HCT116 (cell line): ENCODE results near the gene LCN1.

Experiments
- CEBPB ChIP-seq: IDR thresholded peaks from 2 replicates; pipeline ENCODE4 v1.6.1; 2012; ENCODE audit warnings: low read depth
- EZH2 ChIP-seq: fragments of 200-600 bp; sonication (generic); IDR thresholded peaks from 2 replicates; pipeline ENCODE4 v1.6.1; 2017; ENCODE audit warnings: antibody characterized with exemption, mixed run types
- EZH2phosphoT487 ChIP-seq: fragments of 200-600 bp; IDR thresholded peaks from 2 replicates; pipeline ENCODE4 v1.6.1; 2018; ENCODE audit warnings: antibody characterized with exemption, borderline replicate concordance
- JUND ChIP-seq: IDR thresholded peaks from 2 replicates; pipeline ENCODE4 v1.6.1; 2012
- POLR2A ChIP-seq: IDR thresholded peaks from 2 replicates; pipeline ENCODE4 v1.7.0; 2011; ENCODE audit warnings: borderline replicate concordance; ENCODE audit not compliant: insufficient read depth, insufficient read length; ENCODE audit errors: extremely low read depth
- POLR2AphosphoS5 ChIP-seq: IDR thresholded peaks from 2 replicates; pipeline ENCODE4 v1.6.1; 2011; ENCODE audit warnings: mild to moderate bottlenecking, low read depth, low read length, moderate library complexity
- RAD21 ChIP-seq: IDR thresholded peaks from 2 replicates; pipeline ENCODE4 v1.6.1; 2012; ENCODE audit warnings: low read depth, mild to moderate bottlenecking
- YY1 ChIP-seq: IDR thresholded peaks from 2 replicates; pipeline ENCODE4 v1.6.1; 2011; ENCODE audit warnings: low read length, low read depth, moderate library complexity, mild to moderate bottlenecking; ENCODE audit not compliant: insufficient replicate concordance; ENCODE audit errors: extremely low read depth
- TF ChIP-seq, protein P1 (sequence below): IDR thresholded peaks from 2 replicates; pipeline ENCODE4 v1.6.1; 2012; ENCODE audit warnings: low read depth
- TF ChIP-seq, protein P2 (sequence below), 3 experiments: fragments of 200-600 bp in 1 of 3; sonication (generic) in 1 of 3; IDR thresholded peaks in 2 of 3; conservative IDR thresholded peaks in 1 of 3; 2 replicates each; pipeline ENCODE4 v1.5.1; 2012 to 2017; ENCODE audit warnings: low read depth in 2 of 3, low read length in 2 of 3, antibody characterized with exemption in 1 of 3, borderline replicate concordance in 1 of 3, control low read depth in 1 of 3, mild to moderate bottlenecking in 1 of 3, mixed read lengths in 1 of 3, mixed run types in 1 of 3, moderate library complexity in 1 of 3; ENCODE audit not compliant: insufficient read depth in 1 of 3

DNA sequence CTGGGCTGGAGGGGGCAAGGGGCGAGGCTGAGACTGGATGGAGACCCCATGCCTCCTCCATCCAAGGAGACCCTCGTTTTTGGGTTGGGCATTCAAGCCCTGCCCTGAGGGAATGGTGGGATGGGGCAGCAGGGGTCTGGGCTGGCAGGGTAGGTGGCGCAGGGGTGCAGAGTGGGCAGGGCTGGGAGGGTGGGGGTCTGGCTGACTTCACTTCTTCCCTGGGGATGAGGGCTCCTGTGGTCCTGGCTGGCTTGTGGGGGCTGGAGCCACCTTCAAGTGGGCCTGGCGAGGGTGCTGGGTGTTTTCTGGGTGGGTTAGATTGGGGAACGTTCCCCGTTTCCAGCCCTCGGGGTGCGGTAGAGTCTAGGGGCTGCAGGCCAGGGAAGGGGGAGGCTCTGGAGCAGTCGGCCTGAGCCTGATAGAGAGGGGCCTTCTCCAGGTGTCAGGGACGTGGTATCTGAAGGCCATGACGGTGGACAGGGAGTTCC lies 412 bp downstream of the LCN1 start:
- TF ChIP-seq EZH2: no peak
- TF ChIP-seq YY1: no peak
- TF ChIP-seq RAD21: no peak
- TF ChIP-seq JUND: no peak
- TF ChIP-seq, protein P1, sequence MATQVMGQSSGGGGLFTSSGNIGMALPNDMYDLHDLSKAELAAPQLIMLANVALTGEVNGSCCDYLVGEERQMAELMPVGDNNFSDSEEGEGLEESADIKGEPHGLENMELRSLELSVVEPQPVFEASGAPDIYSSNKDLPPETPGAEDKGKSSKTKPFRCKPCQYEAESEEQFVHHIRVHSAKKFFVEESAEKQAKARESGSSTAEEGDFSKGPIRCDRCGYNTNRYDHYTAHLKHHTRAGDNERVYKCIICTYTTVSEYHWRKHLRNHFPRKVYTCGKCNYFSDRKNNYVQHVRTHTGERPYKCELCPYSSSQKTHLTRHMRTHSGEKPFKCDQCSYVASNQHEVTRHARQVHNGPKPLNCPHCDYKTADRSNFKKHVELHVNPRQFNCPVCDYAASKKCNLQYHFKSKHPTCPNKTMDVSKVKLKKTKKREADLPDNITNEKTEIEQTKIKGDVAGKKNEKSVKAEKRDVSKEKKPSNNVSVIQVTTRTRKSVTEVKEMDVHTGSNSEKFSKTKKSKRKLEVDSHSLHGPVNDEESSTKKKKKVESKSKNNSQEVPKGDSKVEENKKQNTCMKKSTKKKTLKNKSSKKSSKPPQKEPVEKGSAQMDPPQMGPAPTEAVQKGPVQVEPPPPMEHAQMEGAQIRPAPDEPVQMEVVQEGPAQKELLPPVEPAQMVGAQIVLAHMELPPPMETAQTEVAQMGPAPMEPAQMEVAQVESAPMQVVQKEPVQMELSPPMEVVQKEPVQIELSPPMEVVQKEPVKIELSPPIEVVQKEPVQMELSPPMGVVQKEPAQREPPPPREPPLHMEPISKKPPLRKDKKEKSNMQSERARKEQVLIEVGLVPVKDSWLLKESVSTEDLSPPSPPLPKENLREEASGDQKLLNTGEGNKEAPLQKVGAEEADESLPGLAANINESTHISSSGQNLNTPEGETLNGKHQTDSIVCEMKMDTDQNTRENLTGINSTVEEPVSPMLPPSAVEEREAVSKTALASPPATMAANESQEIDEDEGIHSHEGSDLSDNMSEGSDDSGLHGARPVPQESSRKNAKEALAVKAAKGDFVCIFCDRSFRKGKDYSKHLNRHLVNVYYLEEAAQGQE: no peak
- TF ChIP-seq POLR2AphosphoS5: no peak
- TF ChIP-seq CEBPB: no peak
- no peak for TF ChIP-seq EZH2phosphoT487
- TF ChIP-seq, protein P2, sequence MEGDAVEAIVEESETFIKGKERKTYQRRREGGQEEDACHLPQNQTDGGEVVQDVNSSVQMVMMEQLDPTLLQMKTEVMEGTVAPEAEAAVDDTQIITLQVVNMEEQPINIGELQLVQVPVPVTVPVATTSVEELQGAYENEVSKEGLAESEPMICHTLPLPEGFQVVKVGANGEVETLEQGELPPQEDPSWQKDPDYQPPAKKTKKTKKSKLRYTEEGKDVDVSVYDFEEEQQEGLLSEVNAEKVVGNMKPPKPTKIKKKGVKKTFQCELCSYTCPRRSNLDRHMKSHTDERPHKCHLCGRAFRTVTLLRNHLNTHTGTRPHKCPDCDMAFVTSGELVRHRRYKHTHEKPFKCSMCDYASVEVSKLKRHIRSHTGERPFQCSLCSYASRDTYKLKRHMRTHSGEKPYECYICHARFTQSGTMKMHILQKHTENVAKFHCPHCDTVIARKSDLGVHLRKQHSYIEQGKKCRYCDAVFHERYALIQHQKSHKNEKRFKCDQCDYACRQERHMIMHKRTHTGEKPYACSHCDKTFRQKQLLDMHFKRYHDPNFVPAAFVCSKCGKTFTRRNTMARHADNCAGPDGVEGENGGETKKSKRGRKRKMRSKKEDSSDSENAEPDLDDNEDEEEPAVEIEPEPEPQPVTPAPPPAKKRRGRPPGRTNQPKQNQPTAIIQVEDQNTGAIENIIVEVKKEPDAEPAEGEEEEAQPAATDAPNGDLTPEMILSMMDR (IDR thresholded peaks at IDR 0.05 in 2 of 3, conservative IDR thresholded peaks at IDR 0.05 in 1 of 3; ENCODE audit: borderline replicate concordance in 1 of 3, insufficient read depth in 1 of 3, low read depth in 2 of 3, low read length in 2 of 3): no peak
- TF ChIP-seq POLR2A: no peak
